GM12864 (cell line): ENCODE results near the gene OCIAD2.

Source experiments
- DNase-seq: peaks from one replicate; pipeline ENCODE4 v3.0.0-alpha.2; 2011; ENCODE audit warnings: low read depth
- H3K4me3 ChIP-seq: 2 replicates; pipeline ENCODE4 v1.5.1; 2011; ENCODE audit warnings: mild to moderate bottlenecking, low read depth, low read length, control low read depth
- CTCF ChIP-seq: IDR thresholded peaks from 2 replicates; pipeline ENCODE4 v1.5.1; 2011; ENCODE audit warnings: low read depth, mild to moderate bottlenecking, moderate library complexity, low read length, control low read depth, inconsistent platforms; ENCODE audit errors: missing control alignments

The OCIAD2 gene

GRCh38 chr4:48908687-48909086, 2.1 kb upstream of the OCIAD2 start:
- no peak for TF ChIP-seq CTCF
- no peak for DNase-seq
- no peak overlapping the region for H3K4me3 ChIP-seq

GRCh38 chr4:48907706-48908477, 1.3 kb upstream of the OCIAD2 start:
- no peak for DNase-seq
- no peak overlapping the region for H3K4me3 ChIP-seq
- TF ChIP-seq CTCF: no peak

GRCh38 chr4:48905363-48906015, 1.1 kb downstream of the OCIAD2 start:
- TF ChIP-seq CTCF: peak; percentile 24
- peak overlapping the region; percentile 74 for H3K4me3 ChIP-seq
- no peak for DNase-seq

- H3K4me3 ChIP-seq: no peak overlapping the region
- TF ChIP-seq CTCF: no peak
- no peak for DNase-seq
Measured at GRCh38 chr4:48904541-48905142, 1.9 kb downstream of the OCIAD2 start.

GRCh38 chr4:48904101-48904500, 2.5 kb downstream of the OCIAD2 start:
- DNase-seq: no peak
- no peak overlapping the region for H3K4me3 ChIP-seq
- TF ChIP-seq CTCF: no peak

- no peak for DNase-seq
- TF ChIP-seq CTCF: no peak
- H3K4me3 ChIP-seq: no peak overlapping the region
Measured at GRCh38 chr4:48902266-48902665, 4.3 kb downstream of the OCIAD2 start.
